ENCODE data around the gene WDR82. TPM values are rescaled to one million over a fixed set of nuclear protein-coding genes. Genes with fewer than 3 reads are reported as not detected.
A peak's percentile ranks its signal among the peaks of the same experiment; 100 is the strongest.

The WDR82 gene
- total RNA-seq, 1 donor from 2014 or later: 69.9 TPM

DNA sequence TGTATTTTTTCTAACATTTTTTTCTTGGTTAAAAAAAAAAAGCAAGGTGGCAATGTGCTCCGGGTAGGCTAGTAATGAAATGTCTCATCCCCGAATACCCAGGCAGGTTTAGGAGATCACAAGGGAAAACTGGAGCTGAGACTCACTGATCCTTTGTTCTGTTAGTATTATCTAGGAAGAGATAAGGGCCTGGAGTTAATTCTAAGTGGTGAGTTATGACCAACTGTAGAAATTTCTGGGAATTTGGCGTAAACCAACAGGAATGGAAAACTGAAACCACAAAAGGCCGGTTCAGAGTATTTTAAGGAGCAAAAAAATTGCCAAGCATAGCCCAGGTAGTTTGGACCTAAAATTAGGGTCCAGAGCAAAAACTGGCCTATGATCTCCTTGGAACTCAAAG, 20.5 kb downstream of the WDR82 start:
- Histone ChIP-seq H3K27me3 (ENCODE audit: control insufficient read depth in 3 of 3, insufficient read depth in 3 of 3, low read length in 3 of 3) (no peaks in the 10 kb centered on the region), H3K4me3 (ENCODE audit: low read length in 3 of 3) (no peak overlapping the region), H3K9me3 (ENCODE audit: control insufficient read depth in 3 of 3, low read length in 3 of 3) (no peaks in the 10 kb centered on the region), H3K4me1 (ENCODE audit: control insufficient read depth in 3 of 3, insufficient read depth in 3 of 3, low read length in 3 of 3) (peaks cover 0 to 8% (median 2%) of the 10 kb centered on the region in 3 donors), H3K36me3 (ENCODE audit: control insufficient read depth in 3 of 3, insufficient read depth in 3 of 3, low read length in 3 of 3) (peaks cover 75 to 95% (median 83%) of the 10 kb centered on the region in 3 donors), H3K9ac (ENCODE audit: low read depth in 1 of 3, low read length in 3 of 3) (no peak overlapping the region), H3K27ac (ENCODE audit: low read depth, low read length) (no peak overlapping the region)

DNA sequence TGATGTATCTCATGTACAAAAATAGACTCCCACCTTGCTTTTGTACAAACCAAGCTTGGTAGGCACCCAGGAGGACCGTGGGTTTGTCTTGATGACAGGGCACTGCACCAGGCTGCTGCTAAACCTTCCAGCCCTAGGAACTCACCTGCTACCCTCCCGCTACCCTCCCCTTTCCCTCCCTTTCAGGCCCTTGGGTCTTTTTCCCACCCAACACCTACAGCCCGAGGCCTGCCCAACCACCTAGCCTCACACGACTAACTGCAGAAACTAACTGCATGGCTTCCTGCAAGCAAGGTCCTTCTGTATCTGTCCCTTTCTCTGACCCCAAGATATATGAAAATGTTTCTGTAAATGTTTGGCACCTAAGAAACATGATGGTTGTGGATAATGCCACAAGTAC, 21.8 kb downstream of the WDR82 start:
- no peak overlapping the region for H3K4me3 ChIP-seq (ENCODE audit: low read length in 3 of 3)
- H3K9me3 ChIP-seq (ENCODE audit: control insufficient read depth in 3 of 3, low read length in 3 of 3): no peaks in the 10 kb centered on the region
- peaks cover 0 to 16% (median 6%) of the 10 kb centered on the region in 3 donors for H3K4me1 ChIP-seq (ENCODE audit: control insufficient read depth in 3 of 3, insufficient read depth in 3 of 3, low read length in 3 of 3)
- no peaks in the 10 kb centered on the region for H3K27me3 ChIP-seq (ENCODE audit: control insufficient read depth in 3 of 3, insufficient read depth in 3 of 3, low read length in 3 of 3)
- H3K27ac ChIP-seq (ENCODE audit: low read depth, low read length): no peak overlapping the region
- H3K9ac ChIP-seq (ENCODE audit: low read depth in 1 of 3, low read length in 3 of 3): no peak overlapping the region
- H3K36me3 ChIP-seq (ENCODE audit: control insufficient read depth in 3 of 3, insufficient read depth in 3 of 3, low read length in 3 of 3): peaks cover 64 to 83% (median 79%) of the 10 kb centered on the region in 3 donors

DNA sequence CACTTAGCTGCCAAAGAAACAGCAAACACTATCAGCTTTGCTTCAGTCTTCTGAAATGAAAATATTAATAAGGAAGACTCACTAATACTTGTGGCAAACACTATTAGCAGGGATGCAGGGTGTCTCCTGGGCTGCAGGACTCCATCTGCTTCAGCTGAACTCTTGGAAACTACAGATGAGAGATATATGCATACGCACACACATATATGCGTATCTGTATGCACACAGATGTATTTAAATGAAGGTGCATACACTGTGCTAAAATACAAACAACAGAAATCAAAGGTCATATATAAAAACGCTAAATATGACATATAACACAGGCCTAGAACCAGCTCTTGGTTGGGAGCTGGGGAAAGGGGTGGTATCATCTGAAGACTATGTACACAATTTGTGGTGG, 22.3 kb downstream of the WDR82 start:
- no peaks in the 10 kb centered on the region for H3K9me3 ChIP-seq (ENCODE audit: control insufficient read depth in 3 of 3, low read length in 3 of 3)
- peaks cover 64 to 78% (median 77%) of the 10 kb centered on the region in 3 donors for H3K36me3 ChIP-seq (ENCODE audit: control insufficient read depth in 3 of 3, insufficient read depth in 3 of 3, low read length in 3 of 3)
- peaks cover 0 to 18% (median 8%) of the 10 kb centered on the region in 3 donors for H3K4me1 ChIP-seq (ENCODE audit: control insufficient read depth in 3 of 3, insufficient read depth in 3 of 3, low read length in 3 of 3)
- no peak overlapping the region for H3K9ac ChIP-seq (ENCODE audit: low read depth in 1 of 3, low read length in 3 of 3)
- no peak overlapping the region for H3K4me3 ChIP-seq (ENCODE audit: low read length in 3 of 3)
- no peaks in the 10 kb centered on the region for H3K27me3 ChIP-seq (ENCODE audit: control insufficient read depth in 3 of 3, insufficient read depth in 3 of 3, low read length in 3 of 3)
- H3K27ac ChIP-seq (ENCODE audit: low read depth, low read length): no peak overlapping the region

DNA sequence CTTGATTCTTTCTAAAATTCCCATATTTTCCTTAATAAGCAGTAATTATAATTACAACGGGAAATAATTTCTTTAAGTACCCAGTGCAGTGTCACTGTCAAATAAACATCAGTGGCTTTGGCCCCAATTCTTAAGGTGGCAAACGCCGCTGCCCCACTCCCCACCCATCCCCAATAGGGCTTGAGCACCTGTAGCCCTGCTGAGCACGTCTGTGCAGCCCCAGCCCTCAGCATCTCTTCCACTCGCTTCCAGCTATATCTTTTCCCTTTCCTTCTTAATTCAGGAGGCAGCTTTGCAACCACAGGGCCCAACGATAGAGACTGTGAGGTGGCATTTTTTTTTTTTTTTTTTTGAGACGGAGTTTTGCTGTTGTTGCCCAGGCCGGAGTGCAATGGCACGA, 23.8 kb downstream of the WDR82 start:
- peaks cover 63 to 78% (median 75%) of the 10 kb centered on the region in 3 donors for H3K36me3 ChIP-seq (ENCODE audit: control insufficient read depth in 3 of 3, insufficient read depth in 3 of 3, low read length in 3 of 3)
- no peaks in the 10 kb centered on the region for H3K9me3 ChIP-seq (ENCODE audit: control insufficient read depth in 3 of 3, low read length in 3 of 3)
- H3K4me1 ChIP-seq (ENCODE audit: control insufficient read depth in 3 of 3, insufficient read depth in 3 of 3, low read length in 3 of 3): peaks cover 0 to 26% (median 10%) of the 10 kb centered on the region in 3 donors
- no peak overlapping the region for H3K27ac ChIP-seq (ENCODE audit: low read depth, low read length)
- no peak overlapping the region for H3K9ac ChIP-seq (ENCODE audit: low read depth in 1 of 3, low read length in 3 of 3)
- H3K27me3 ChIP-seq (ENCODE audit: control insufficient read depth in 3 of 3, insufficient read depth in 3 of 3, low read length in 3 of 3): no peaks in the 10 kb centered on the region
- no peak overlapping the region for H3K4me3 ChIP-seq (ENCODE audit: low read length in 3 of 3)

DNA sequence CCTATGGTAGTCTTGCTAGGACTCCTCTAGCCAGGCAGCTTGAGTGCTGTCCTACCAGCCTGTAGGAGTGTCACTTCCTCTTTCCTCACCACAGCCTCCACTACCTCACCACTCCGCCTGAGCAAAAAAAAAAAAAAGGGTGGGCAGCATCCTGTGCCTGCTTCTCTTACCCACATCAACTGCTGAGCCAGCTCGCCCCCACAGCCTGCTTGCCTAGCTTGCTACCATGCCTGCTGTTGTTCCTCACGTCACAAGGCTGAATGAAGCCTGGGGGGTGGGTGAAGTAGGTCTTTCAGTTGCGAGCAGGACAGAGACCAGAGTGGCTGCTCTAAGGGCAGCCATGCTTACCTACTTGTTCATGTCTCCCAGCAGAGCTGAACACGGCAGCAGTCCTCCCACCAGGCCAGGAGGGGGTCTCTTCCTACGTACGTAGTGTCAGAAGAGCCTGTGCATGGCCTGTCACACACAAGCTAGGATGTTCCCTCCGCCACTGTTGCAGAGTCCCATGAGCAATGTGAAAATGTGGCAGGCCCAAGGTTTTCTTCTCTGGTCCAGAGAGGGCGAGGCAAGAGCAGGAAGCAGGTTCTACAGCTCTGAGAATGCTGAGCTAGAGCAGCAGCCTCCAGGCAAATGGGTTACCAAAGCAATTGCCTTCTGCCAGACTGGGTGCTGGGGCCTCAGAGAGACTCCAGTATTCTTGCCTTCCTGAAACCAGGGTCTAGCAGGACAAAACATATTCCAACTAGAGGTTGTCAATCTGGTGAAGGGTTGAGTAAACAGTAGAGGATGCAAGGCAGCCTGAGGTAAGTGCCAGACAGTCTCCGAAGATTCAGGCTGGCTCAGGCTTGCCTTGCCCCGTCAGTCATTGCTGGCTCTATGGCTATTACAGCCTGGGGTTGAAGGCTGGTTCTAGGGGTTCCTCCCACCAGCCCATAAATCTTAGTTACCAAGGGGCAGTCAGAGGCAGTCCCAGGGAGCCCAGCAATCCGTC, 24.8 kb downstream of the WDR82 start:
- peak overlapping the region in 1 of 3 donors; percentile 2 for H3K9ac ChIP-seq (ENCODE audit: low read depth in 1 of 3, low read length in 3 of 3)
- no peaks in the 10 kb centered on the region for H3K9me3 ChIP-seq (ENCODE audit: control insufficient read depth in 3 of 3, low read length in 3 of 3)
- no peak overlapping the region for H3K4me3 ChIP-seq (ENCODE audit: low read length in 3 of 3)
- H3K4me1 ChIP-seq (ENCODE audit: control insufficient read depth in 3 of 3, insufficient read depth in 3 of 3, low read length in 3 of 3): peaks cover 3 to 35% (median 13%) of the 10 kb centered on the region in 3 donors
- peaks cover 62 to 78% (median 75%) of the 10 kb centered on the region in 3 donors for H3K36me3 ChIP-seq (ENCODE audit: control insufficient read depth in 3 of 3, insufficient read depth in 3 of 3, low read length in 3 of 3)
- H3K27me3 ChIP-seq (ENCODE audit: control insufficient read depth in 3 of 3, insufficient read depth in 3 of 3, low read length in 3 of 3): no peaks in the 10 kb centered on the region
- H3K27ac ChIP-seq (ENCODE audit: low read depth, low read length): no peak overlapping the region

DNA sequence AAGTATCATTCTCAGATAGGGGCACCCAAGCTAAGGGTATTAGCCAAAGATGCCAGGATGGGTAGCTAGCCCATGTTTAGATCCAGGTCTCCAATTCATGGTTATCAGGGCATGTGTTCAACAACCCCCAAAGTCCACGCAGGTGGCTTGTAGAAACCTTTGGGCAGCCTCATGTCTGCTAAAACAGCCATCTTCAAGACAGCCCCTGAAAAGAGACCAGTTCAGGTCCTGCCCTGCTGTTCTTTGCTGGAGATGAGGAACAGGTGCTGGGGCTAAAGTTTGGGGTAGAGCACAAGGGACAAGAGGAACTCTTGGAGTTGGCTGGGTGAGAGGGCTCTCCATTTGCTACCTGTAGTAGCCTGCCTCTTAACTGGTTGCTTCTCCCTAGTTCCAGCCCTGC, 28.3 kb downstream of the WDR82 start:
- peaks cover 1 to 9% (median 9%) of the 10 kb centered on the region in 3 donors for H3K27me3 ChIP-seq (ENCODE audit: control insufficient read depth in 3 of 3, insufficient read depth in 3 of 3, low read length in 3 of 3)
- no peak overlapping the region for H3K9ac ChIP-seq (ENCODE audit: low read depth in 1 of 3, low read length in 3 of 3)
- peaks cover 31 to 46% (median 45%) of the 10 kb centered on the region in 3 donors for H3K36me3 ChIP-seq (ENCODE audit: control insufficient read depth in 3 of 3, insufficient read depth in 3 of 3, low read length in 3 of 3)
- H3K9me3 ChIP-seq (ENCODE audit: control insufficient read depth in 3 of 3, low read length in 3 of 3): no peaks in the 10 kb centered on the region
- H3K4me1 ChIP-seq (ENCODE audit: control insufficient read depth in 3 of 3, insufficient read depth in 3 of 3, low read length in 3 of 3): peaks cover 13 to 62% (median 35%) of the 10 kb centered on the region in 3 donors
- H3K4me3 ChIP-seq (ENCODE audit: low read length in 3 of 3): no peak overlapping the region
- no peak overlapping the region for H3K27ac ChIP-seq (ENCODE audit: low read depth, low read length)

DNA sequence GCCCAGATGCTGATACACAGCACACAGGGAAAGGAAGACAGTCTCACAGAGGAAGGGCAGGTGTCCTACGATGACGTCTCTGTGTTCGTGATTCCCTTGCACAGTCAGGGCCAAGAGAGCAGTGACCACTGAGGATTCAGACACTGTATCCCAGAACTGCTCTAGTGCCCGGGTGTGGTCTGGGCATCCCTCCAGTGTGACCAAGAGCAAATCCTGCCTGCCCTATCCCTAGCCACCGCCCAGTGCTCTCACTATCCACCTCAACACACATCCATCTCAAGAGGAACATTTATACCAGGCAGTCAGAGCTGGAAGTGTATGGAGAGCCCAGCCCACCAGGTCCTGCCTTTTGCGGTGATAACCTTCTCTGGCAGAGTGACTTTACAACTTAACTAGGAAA, 28.8 kb downstream of the WDR82 start:
- Histone ChIP-seq H3K36me3 (ENCODE audit: control insufficient read depth in 3 of 3, insufficient read depth in 3 of 3, low read length in 3 of 3) (peaks cover 31 to 45% (median 44%) of the 10 kb centered on the region in 3 donors), H3K9me3 (ENCODE audit: control insufficient read depth in 3 of 3, low read length in 3 of 3) (no peaks in the 10 kb centered on the region), H3K4me1 (ENCODE audit: control insufficient read depth in 3 of 3, insufficient read depth in 3 of 3, low read length in 3 of 3) (peaks cover 16 to 66% (median 39%) of the 10 kb centered on the region in 3 donors), H3K27ac (ENCODE audit: low read depth, low read length) (no peak overlapping the region), H3K27me3 (ENCODE audit: control insufficient read depth in 3 of 3, insufficient read depth in 3 of 3, low read length in 3 of 3) (peaks cover 2 to 13% (median 13%) of the 10 kb centered on the region in 3 donors), H3K4me3 (ENCODE audit: low read length in 3 of 3) (no peak overlapping the region), H3K9ac (ENCODE audit: low read depth in 1 of 3, low read length in 3 of 3) (no peak overlapping the region)

DNA sequence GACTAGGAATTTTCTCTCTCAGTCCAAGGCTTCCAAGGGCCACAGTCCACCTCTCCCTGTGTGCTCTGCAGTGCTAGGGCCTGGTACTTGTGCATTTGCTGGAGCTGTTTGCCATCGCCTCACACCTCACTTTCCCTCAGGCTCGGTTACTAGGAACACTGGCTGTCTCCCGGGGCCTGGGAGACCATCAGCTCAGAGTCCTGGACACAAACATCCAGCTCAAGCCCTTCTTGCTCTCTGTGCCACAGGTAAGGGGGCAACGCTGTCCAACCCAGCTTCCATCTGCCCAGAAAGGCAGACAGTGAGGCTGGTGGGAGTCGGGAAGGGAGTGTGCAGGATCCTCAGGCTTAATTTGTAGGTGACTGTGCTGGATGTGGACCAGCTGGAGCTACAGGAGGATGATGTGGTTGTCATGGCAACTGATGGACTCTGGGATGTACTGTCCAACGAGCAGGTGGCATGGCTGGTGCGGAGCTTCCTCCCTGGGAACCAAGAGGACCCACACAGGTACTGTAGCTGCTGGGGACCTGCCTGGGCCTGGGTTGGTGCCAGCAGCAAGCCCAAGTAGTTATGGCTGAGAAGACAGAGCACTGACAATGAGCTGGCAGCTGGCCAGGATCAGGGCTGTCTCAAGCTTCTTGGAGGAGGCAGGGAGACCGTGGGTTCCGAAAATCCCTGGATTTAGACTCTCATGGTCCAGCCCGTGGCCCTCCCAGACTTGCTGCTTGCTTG, 29.5 kb downstream of the WDR82 start:
- peaks cover 16 to 71% (median 42%) of the 10 kb centered on the region in 3 donors for H3K4me1 ChIP-seq (ENCODE audit: control insufficient read depth in 3 of 3, insufficient read depth in 3 of 3, low read length in 3 of 3)
- no peak overlapping the region for H3K4me3 ChIP-seq (ENCODE audit: low read length in 3 of 3)
- H3K27me3 ChIP-seq (ENCODE audit: control insufficient read depth in 3 of 3, insufficient read depth in 3 of 3, low read length in 3 of 3): peaks cover 2 to 20% (median 17%) of the 10 kb centered on the region in 3 donors
- H3K36me3 ChIP-seq (ENCODE audit: control insufficient read depth in 3 of 3, insufficient read depth in 3 of 3, low read length in 3 of 3): peaks cover 25 to 41% (median 37%) of the 10 kb centered on the region in 3 donors
- no peak overlapping the region for H3K27ac ChIP-seq (ENCODE audit: low read depth, low read length)
- no peak overlapping the region for H3K9ac ChIP-seq (ENCODE audit: low read depth in 1 of 3, low read length in 3 of 3)
- H3K9me3 ChIP-seq (ENCODE audit: control insufficient read depth in 3 of 3, low read length in 3 of 3): no peaks in the 10 kb centered on the region

DNA sequence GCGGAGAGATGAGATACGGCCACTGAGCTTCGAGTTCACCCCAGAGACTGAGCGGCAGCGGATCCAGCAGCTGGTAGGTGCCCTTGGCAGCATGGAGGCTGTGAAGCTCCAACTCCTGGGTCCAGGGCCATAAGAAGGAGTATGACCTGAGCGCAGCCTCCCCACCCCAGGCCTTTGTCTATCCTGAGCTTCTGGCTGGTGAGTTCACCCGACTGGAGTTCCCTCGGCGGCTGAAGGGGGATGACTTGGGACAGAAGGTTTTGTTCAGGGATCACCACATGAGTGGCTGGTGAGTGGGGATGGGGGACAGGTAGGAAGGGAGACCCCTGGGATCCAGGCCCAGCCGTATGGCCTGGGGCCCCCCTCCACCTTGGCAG, 30.3 kb downstream of the WDR82 start:
- Histone ChIP-seq H3K9me3 (ENCODE audit: control insufficient read depth in 3 of 3, low read length in 3 of 3) (no peaks in the 10 kb centered on the region), H3K9ac (ENCODE audit: low read depth in 1 of 3, low read length in 3 of 3) (no peak overlapping the region), H3K27me3 (ENCODE audit: control insufficient read depth in 3 of 3, insufficient read depth in 3 of 3, low read length in 3 of 3) (peaks cover 2 to 20% (median 19%) of the 10 kb centered on the region in 3 donors), H3K4me1 (ENCODE audit: control insufficient read depth in 3 of 3, insufficient read depth in 3 of 3, low read length in 3 of 3) (peaks cover 16 to 69% (median 43%) of the 10 kb centered on the region in 3 donors), H3K36me3 (ENCODE audit: control insufficient read depth in 3 of 3, insufficient read depth in 3 of 3, low read length in 3 of 3) (peaks cover 17 to 33% (median 29%) of the 10 kb centered on the region in 3 donors), H3K27ac (ENCODE audit: low read depth, low read length) (no peak overlapping the region), H3K4me3 (ENCODE audit: low read length in 3 of 3) (no peak overlapping the region)
